HCT116 (cell line): ENCODE results near the gene ABCG1. TPM values are rescaled to one million over a fixed set of nuclear protein-coding genes. Genes with fewer than 3 reads are reported as not detected.

ENCODE experiments used
- ATAC-seq: fragments of 200-7000 bp; cut with Tn5 transposase; 2 replicates; pipeline ENCODE4 v1.9.1; 2020; ENCODE audit warnings: mild to moderate bottlenecking, moderate library complexity
- BruUV-seq: library from RNA; stranded (reverse); fragments of 400-500 nt; replicated peaks from 2 replicates; lab custom pipeline; 2021; lab: Mats Ljungman, UMichigan
- CTCF ChIA-PET: fragments of 300-600 bp; sonication (Branson Sonifier 250); formaldehyde crosslinking; loops from one replicate; lab custom pipeline; 2021; ENCODE audit warnings: antibody characterized with exemption; lab: Charles Lee
- POLR2A ChIA-PET: fragments of 300-600, 350-600 bp; sonication (Branson Sonifier 250); formaldehyde crosslinking; loops from one replicate; lab custom pipeline; 2021; ENCODE audit warnings: antibody characterized with exemption; lab: Charles Lee
- RAD21 ChIA-PET, 2 experiments: fragments of 300-600 bp; sonication (Branson Sonifier 250); formaldehyde crosslinking; loops; one replicate each; lab custom pipeline; 2023; ENCODE audit warnings: low total read pairs in 2 of 2; ENCODE audit not compliant: uncharacterized antibody in 2 of 2, unreplicated experiment in 2 of 2, low non-redundant PET in 1 of 2; lab: Charles Lee
- DNase-seq: peaks from one replicate; pipeline ENCODE4 v3.0.0-alpha.2; 2010; ENCODE audit warnings: low read depth, low spot score
- H2AFZ ChIP-seq: fragments of 200-600 bp; shearing (Covaris generic), sonication (generic); 2 replicates; pipeline ENCODE4 v1.6.1; 2017; ENCODE audit warnings: low read depth, mixed run types, mixed read lengths, antibody characterized with exemption, low read length; ENCODE audit not compliant: poor library complexity, severe bottlenecking
- H3K27ac ChIP-seq: 2 replicates; pipeline ENCODE4 v1.5.1; 2012; ENCODE audit warnings: low read depth, low read length
- H3K27me3 ChIP-seq: fragments of 200-600 bp; sonication (generic); 2 replicates; pipeline ENCODE4 v1.6.1; 2016; ENCODE audit warnings: mixed run types, low read length, mixed read lengths; ENCODE audit not compliant: insufficient read depth
- H3K36me3 ChIP-seq, 2 experiments: fragments of 200-500 bp in 1 of 2; fragments of 200-600 bp in 1 of 2; sonication (Bioruptor generic) in 1 of 2; sonication (generic) in 1 of 2; 2 replicates each; pipeline versions ENCODE4 v1.5.1 to v1.6.1; 2014 to 2016; ENCODE audit warnings: low read length in 2 of 2, inconsistent platforms in 1 of 2, mixed read lengths in 1 of 2, mixed run types in 1 of 2; ENCODE audit not compliant: insufficient read depth in 2 of 2, control insufficient read depth in 1 of 2
- H3K4me1 ChIP-seq, 2 experiments: fragments of 200-600 bp in 1 of 2; sonication (generic) in 1 of 2; 2 replicates each; pipeline versions ENCODE4 v1.5.1 to v1.6.1; 2012 to 2017; ENCODE audit warnings: low read length in 2 of 2, inconsistent platforms in 1 of 2, mild to moderate bottlenecking in 1 of 2, mixed read lengths in 1 of 2, mixed run types in 1 of 2, moderate library complexity in 1 of 2; ENCODE audit not compliant: insufficient read depth in 2 of 2, control insufficient read depth in 1 of 2
- H3K4me2 ChIP-seq: fragments of 200-600 bp; sonication (generic); 2 replicates; pipeline ENCODE4 v1.6.1; 2017; ENCODE audit warnings: mixed run types, low read length, mixed read lengths
- H3K4me3 ChIP-seq, 2 experiments: fragments of 200-600 bp in 1 of 2; sonication (generic) in 1 of 2; replicated peaks in 1 of 2; 2 replicates each; pipeline ENCODE4 v1.5.1; 2011 to 2016; ENCODE audit warnings: low read length in 2 of 2, control low read depth in 1 of 2, low read depth in 1 of 2, mild to moderate bottlenecking in 1 of 2, mixed read lengths in 1 of 2, mixed run types in 1 of 2
- H3K79me2 ChIP-seq: fragments of 200-600 bp; sonication (generic); 2 replicates; pipeline ENCODE4 v1.6.1; 2017; ENCODE audit warnings: mild to moderate bottlenecking, mixed run types, low read length, moderate library complexity, mixed read lengths; ENCODE audit not compliant: insufficient read depth
- H3K9ac ChIP-seq: fragments of 200-600 bp; sonication (generic); 2 replicates; pipeline ENCODE4 v1.6.1; 2016; ENCODE audit warnings: low read length, mixed read lengths
- H3K9me2 ChIP-seq: fragments of 200-600 bp; sonication (generic), shearing (Covaris generic); 2 replicates; pipeline ENCODE4 v1.6.1; 2017; ENCODE audit warnings: mixed run types, mild to moderate bottlenecking, moderate library complexity; ENCODE audit not compliant: insufficient read depth
- H3K9me3 ChIP-seq, 2 experiments: fragments of 200-500 bp in 1 of 2; fragments of 200-600 bp in 1 of 2; sonication (Bioruptor generic) in 1 of 2; sonication (generic) in 1 of 2; 2 replicates each; pipeline ENCODE4 v1.6.1; 2014 to 2017; ENCODE audit warnings: low read length in 2 of 2, mixed read lengths in 2 of 2, inconsistent platforms in 1 of 2, low read depth in 1 of 2, mild to moderate bottlenecking in 1 of 2, mixed run types in 1 of 2, moderate library complexity in 1 of 2; ENCODE audit not compliant: control insufficient read depth in 1 of 2, insufficient read depth in 1 of 2
- H4K20me1 ChIP-seq: fragments of 200-600 bp; sonication (generic), shearing (Covaris generic); 2 replicates; pipeline ENCODE4 v1.6.1; 2017; ENCODE audit warnings: mixed run types, mild to moderate bottlenecking, moderate library complexity; ENCODE audit not compliant: insufficient read depth
- CEBPB ChIP-seq: IDR thresholded peaks from 2 replicates; pipeline ENCODE4 v1.6.1; 2012; ENCODE audit warnings: low read depth
- ELF1 ChIP-seq: IDR thresholded peaks from 2 replicates; pipeline ENCODE4 v1.6.1; 2012; ENCODE audit warnings: low read depth, borderline replicate concordance
- JUND ChIP-seq: IDR thresholded peaks from 2 replicates; pipeline ENCODE4 v1.6.1; 2012
- POLR2AphosphoS5 ChIP-seq: IDR thresholded peaks from 2 replicates; pipeline ENCODE4 v1.6.1; 2011; ENCODE audit warnings: mild to moderate bottlenecking, low read depth, low read length, moderate library complexity
- SP1 ChIP-seq: IDR thresholded peaks from 2 replicates; pipeline ENCODE4 v1.6.1; 2012; ENCODE audit warnings: low read depth
- YY1 ChIP-seq: IDR thresholded peaks from 2 replicates; pipeline ENCODE4 v1.6.1; 2011; ENCODE audit warnings: low read length, low read depth, moderate library complexity, mild to moderate bottlenecking; ENCODE audit not compliant: insufficient replicate concordance; ENCODE audit errors: extremely low read depth
- intact Hi-C: fragments of 100-400 bp; cut with micrococcal nuclease; formaldehyde crosslinking; loops from 2 replicates; pipeline ENCODE4 v1.10.0; 2022
- total RNA-seq: library from RNA; stranded (reverse); gene quantifications from one replicate; pipeline ENCODE4 v1.2.1, GENCODE V29; 2021; ENCODE audit not compliant: unreplicated experiment
- TF ChIP-seq, protein P1 (sequence below), 3 experiments: fragments of 200-600 bp in 1 of 3; sonication (generic) in 1 of 3; IDR thresholded peaks in 2 of 3; conservative IDR thresholded peaks in 1 of 3; 2 replicates each; pipeline ENCODE4 v1.5.1; 2012 to 2017; ENCODE audit warnings: low read depth in 2 of 3, low read length in 2 of 3, antibody characterized with exemption in 1 of 3, borderline replicate concordance in 1 of 3, control low read depth in 1 of 3, mild to moderate bottlenecking in 1 of 3, mixed read lengths in 1 of 3, mixed run types in 1 of 3, moderate library complexity in 1 of 3; ENCODE audit not compliant: insufficient read depth in 1 of 3
- TF ChIP-seq, protein P2 (sequence below): IDR thresholded peaks from 2 replicates; pipeline ENCODE4 v1.6.1; 2012

ABCG1 gene
- total RNA-seq, 1 experiment from 2014 or later: 1.6 TPM

- TF ChIP-seq, protein P1, sequence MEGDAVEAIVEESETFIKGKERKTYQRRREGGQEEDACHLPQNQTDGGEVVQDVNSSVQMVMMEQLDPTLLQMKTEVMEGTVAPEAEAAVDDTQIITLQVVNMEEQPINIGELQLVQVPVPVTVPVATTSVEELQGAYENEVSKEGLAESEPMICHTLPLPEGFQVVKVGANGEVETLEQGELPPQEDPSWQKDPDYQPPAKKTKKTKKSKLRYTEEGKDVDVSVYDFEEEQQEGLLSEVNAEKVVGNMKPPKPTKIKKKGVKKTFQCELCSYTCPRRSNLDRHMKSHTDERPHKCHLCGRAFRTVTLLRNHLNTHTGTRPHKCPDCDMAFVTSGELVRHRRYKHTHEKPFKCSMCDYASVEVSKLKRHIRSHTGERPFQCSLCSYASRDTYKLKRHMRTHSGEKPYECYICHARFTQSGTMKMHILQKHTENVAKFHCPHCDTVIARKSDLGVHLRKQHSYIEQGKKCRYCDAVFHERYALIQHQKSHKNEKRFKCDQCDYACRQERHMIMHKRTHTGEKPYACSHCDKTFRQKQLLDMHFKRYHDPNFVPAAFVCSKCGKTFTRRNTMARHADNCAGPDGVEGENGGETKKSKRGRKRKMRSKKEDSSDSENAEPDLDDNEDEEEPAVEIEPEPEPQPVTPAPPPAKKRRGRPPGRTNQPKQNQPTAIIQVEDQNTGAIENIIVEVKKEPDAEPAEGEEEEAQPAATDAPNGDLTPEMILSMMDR (IDR thresholded peaks at IDR 0.05 in 2 of 3, conservative IDR thresholded peaks at IDR 0.05 in 1 of 3; ENCODE audit: borderline replicate concordance in 1 of 3, insufficient read depth in 1 of 3, low read depth in 2 of 3, low read length in 2 of 3): no peak
Observed at GRCh38 chr21:42256316-42256715, 37.4 kb downstream of the ABCG1 start (continued).

GRCh38 chr21:42257091-42257765 lies 38.3 kb downstream of the ABCG1 start:
- no TSS peak for BruUV-seq
- DNase-seq (no peak), ATAC-seq (no peak)
- Histone ChIP-seq H3K36me3 (no peaks in the 10 kb centered on the region), H2AFZ (no peak overlapping the region), H3K4me2 (no peak overlapping the region), H4K20me1 (no peaks in the 10 kb centered on the region), H3K79me2 (no peaks in the 10 kb centered on the region), H3K9me3 (no peaks in the 10 kb centered on the region), H3K27ac (no peak overlapping the region), H3K4me1 (0 out of 4 replicates have a peak, but pooled peaks cover 0 to 2% of the 10 kb centered on the region in 2 experiments), H3K4me3 (no peak overlapping the region), H3K9me2 (no peaks in the 10 kb centered on the region), H3K27me3 (peaks cover 9% of the 10 kb centered on the region), H3K9ac (no peak overlapping the region)
- intact Hi-C loops: no loop called here
- RAD21 ChIA-PET: no interaction called here
- TF ChIP-seq SP1: no peak
- no peak for TF ChIP-seq CEBPB
- TF ChIP-seq YY1: no peak
- no peak for TF ChIP-seq ELF1
- TF ChIP-seq, protein P1 (IDR thresholded peaks at IDR 0.05 in 2 of 3, conservative IDR thresholded peaks at IDR 0.05 in 1 of 3; ENCODE audit: borderline replicate concordance in 1 of 3, insufficient read depth in 1 of 3, low read depth in 2 of 3, low read length in 2 of 3): no peak
- no peak for TF ChIP-seq POLR2AphosphoS5
- no peak for TF ChIP-seq JUND
- TF ChIP-seq, protein P2, sequence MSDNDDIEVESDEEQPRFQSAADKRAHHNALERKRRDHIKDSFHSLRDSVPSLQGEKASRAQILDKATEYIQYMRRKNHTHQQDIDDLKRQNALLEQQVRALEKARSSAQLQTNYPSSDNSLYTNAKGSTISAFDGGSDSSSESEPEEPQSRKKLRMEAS: no peak
- CTCF ChIA-PET: no interaction called here
- POLR2A ChIA-PET: no interaction called here
